HepG2 (cell line): ENCODE measurements around the gene IFIT1B. TPM values are rescaled to one million over a fixed set of nuclear protein-coding genes. Genes with fewer than 3 reads are reported as not detected.

ENCODE experiments used
- FIP1L1 ChIP-seq: fragments of 200-400 bp; formaldehyde crosslinking; IDR thresholded peaks from 2 replicates; pipeline ENCODE4 v1.6.1; 2018; ENCODE audit warnings: low read depth, mild to moderate bottlenecking, low read length, moderate library complexity, borderline replicate concordance; ENCODE audit not compliant: insufficient read depth
- GABPB1 ChIP-seq: IDR thresholded peaks from 2 replicates; pipeline ENCODE4 v1.6.1; 2016; ENCODE audit warnings: mild to moderate bottlenecking, missing genetic modification reagents, moderate library complexity, missing compliant biosample characterization
- HMGXB3 ChIP-seq: sonication (generic); formaldehyde crosslinking; IDR thresholded peaks from 2 replicates; pipeline ENCODE4 v1.4.0; 2020; ENCODE audit warnings: missing genetic modification reagents, borderline replicate concordance
- KMT2A ChIP-seq: sonication (generic); formaldehyde crosslinking; IDR thresholded peaks from 2 replicates; pipeline ENCODE4 v1.4.0; 2020; ENCODE audit warnings: missing genetic modification reagents
- MATR3 ChIP-seq: sonication (generic); formaldehyde crosslinking; IDR thresholded peaks from 2 replicates; pipeline ENCODE4 v1.4.0; 2020; ENCODE audit warnings: missing genetic modification reagents
- NPAS2 ChIP-seq: sonication (generic); formaldehyde crosslinking; IDR thresholded peaks from 2 replicates; pipeline ENCODE4 v1.8.0; 2022; ENCODE audit warnings: mild to moderate bottlenecking, missing genetic modification reagents, borderline replicate concordance
- PTBP1 ChIP-seq: fragments of 200-400 bp; formaldehyde crosslinking; IDR thresholded peaks from 2 replicates; pipeline ENCODE4 v1.6.1; 2018; ENCODE audit warnings: low read length, low read depth; ENCODE audit not compliant: poor library complexity, severe bottlenecking
- RXRA ChIP-seq: sonication (generic); formaldehyde crosslinking; IDR thresholded peaks from 2 replicates; pipeline ENCODE4 v1.5.1; 2020; ENCODE audit warnings: missing genetic modification reagents
- TCF7L2 ChIP-seq: IDR thresholded peaks from 2 replicates; pipeline ENCODE4 v1.6.1; 2011; ENCODE audit warnings: mild to moderate bottlenecking, low read depth, low read length, moderate library complexity
- ZBTB7A ChIP-seq: sonication (generic); formaldehyde crosslinking; IDR thresholded peaks from 2 replicates; pipeline ENCODE4 v1.8.0; 2022; ENCODE audit warnings: mild to moderate bottlenecking, missing genetic modification reagents
- ZMAT5 ChIP-seq: sonication (generic); formaldehyde crosslinking; IDR thresholded peaks from 2 replicates; pipeline ENCODE4 v1.5.0; 2020; ENCODE audit warnings: mild to moderate bottlenecking, low read depth, missing genetic modification reagents, borderline replicate concordance
- ZNF251 ChIP-seq: sonication (generic); formaldehyde crosslinking; IDR thresholded peaks from 2 replicates; pipeline ENCODE4 v1.9.0; 2021; ENCODE audit warnings: mild to moderate bottlenecking, missing genetic modification reagents
- ZNF382 ChIP-seq: sonication (generic); formaldehyde crosslinking; IDR thresholded peaks from 2 replicates; pipeline ENCODE4 v1.5.0; 2020; ENCODE audit warnings: missing genetic modification reagents, mild to moderate bottlenecking, borderline replicate concordance
- ZZZ3 ChIP-seq: sonication (generic); formaldehyde crosslinking; IDR thresholded peaks from 2 replicates; pipeline ENCODE4 v1.4.0; 2020; ENCODE audit warnings: missing genetic modification reagents, mild to moderate bottlenecking, borderline replicate concordance
- polyA plus RNA-seq, 8 experiments: library from polyadenylated mRNA; depleted of rRNA in 3 of 8; stranded (reverse) in 7 of 8; unstranded in 1 of 8; fragments of >200 nt; fragmentation: Illumina TruSeq in 4 of 8; extraction: Trizol in 4 of 8; gene quantifications; 2 replicates each; pipeline versions ENCODE4 v1.2.1 to v1.2.3, GENCODE V29; 2011 to 2016; ENCODE audit warnings: low read depth in 4 of 8, missing spikeins in 1 of 8, mixed read lengths in 1 of 8; ENCODE audit not compliant: insufficient read depth in 1 of 8
- total RNA-seq, 5 experiments: library from RNA; depleted of rRNA; stranded (reverse); fragments of >200 nt; fragmentation: Illumina TruSeq; extraction: Trizol; gene quantifications; 2 replicates each; pipeline ENCODE4 v1.2.3, GENCODE V29; 2016; ENCODE audit warnings: low read depth in 1 of 5
- TF ChIP-seq, protein P1 (sequence below): sonication (generic); formaldehyde crosslinking; conservative IDR thresholded peaks from 2 replicates; pipeline ENCODE4 v1.4.0; 2020; ENCODE audit warnings: missing genetic modification reagents
- TF ChIP-seq, protein P2 (sequence below): sonication (generic); formaldehyde crosslinking; IDR thresholded peaks from 2 replicates; pipeline ENCODE4 v1.5.1; 2020; ENCODE audit warnings: mild to moderate bottlenecking, missing genetic modification reagents

The IFIT1B gene
- total and polyA plus RNA-seq, 2 of the 13 experiments (the other 11 are each of a cell fraction or from before 2014, with no cell fraction given), result not detected

GRCh38 chr10:89373916-89374711 is 3.7 kb upstream of the IFIT1B start (continued):
- TF ChIP-seq, protein P1, sequence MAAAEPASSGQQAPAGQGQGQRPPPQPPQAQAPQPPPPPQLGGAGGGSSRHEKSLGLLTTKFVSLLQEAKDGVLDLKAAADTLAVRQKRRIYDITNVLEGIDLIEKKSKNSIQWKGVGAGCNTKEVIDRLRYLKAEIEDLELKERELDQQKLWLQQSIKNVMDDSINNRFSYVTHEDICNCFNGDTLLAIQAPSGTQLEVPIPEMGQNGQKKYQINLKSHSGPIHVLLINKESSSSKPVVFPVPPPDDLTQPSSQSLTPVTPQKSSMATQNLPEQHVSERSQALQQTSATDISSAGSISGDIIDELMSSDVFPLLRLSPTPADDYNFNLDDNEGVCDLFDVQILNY (CRISPR knock-in tag), result no peak
- no peak for TF ChIP-seq ZNF382 (CRISPR knock-in tag)
- TF ChIP-seq NPAS2 (CRISPR knock-in tag), result no peak
- TF ChIP-seq FIP1L1, result no peak
- no peak for TF ChIP-seq ZBTB7A (CRISPR knock-in tag)
- TF ChIP-seq MATR3 (CRISPR knock-in tag), result no peak
- TF ChIP-seq, protein P2, sequence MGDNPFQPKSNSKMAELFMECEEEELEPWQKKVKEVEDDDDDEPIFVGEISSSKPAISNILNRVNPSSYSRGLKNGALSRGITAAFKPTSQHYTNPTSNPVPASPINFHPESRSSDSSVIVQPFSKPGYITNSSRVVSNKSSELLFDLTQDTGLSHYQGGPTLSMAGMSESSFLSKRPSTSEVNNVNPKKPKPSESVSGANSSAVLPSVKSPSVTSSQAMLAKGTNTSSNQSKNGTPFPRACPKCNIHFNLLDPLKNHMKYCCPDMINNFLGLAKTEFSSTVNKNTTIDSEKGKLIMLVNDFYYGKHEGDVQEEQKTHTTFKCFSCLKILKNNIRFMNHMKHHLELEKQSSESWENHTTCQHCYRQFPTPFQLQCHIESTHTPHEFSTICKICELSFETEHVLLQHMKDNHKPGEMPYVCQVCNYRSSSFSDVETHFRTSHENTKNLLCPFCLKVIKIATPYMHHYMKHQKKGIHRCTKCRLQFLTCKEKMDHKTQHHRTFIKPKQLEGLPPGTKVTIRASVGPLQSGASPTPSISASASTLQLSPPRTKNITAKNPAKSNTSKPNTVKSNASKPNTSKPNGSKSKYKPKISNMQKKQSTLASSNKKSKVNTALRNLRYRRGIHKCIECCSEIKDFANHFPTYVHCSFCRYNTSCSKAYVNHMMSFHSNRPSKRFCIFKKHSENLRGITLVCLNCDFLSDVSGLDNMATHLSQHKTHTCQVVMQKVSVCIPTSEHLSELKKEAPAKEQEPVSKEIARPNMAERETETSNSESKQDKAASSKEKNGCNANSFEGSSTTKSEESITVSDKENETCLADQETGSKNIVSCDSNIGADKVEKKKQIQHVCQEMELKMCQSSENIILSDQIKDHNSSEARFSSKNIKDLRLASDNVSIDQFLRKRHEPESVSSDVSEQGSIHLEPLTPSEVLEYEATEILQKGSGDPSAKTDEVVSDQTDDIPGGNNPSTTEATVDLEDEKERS (CRISPR knock-in tag), result no peak
- no peak; the same call in 1 of the 2 replicates for TF ChIP-seq KMT2A (CRISPR knock-in tag)
- TF ChIP-seq RXRA, result peak; percentile 53; the same call in 1 of the 2 replicates
- no peak for TF ChIP-seq ZZZ3 (CRISPR knock-in tag)
- no peak for TF ChIP-seq TCF7L2
- TF ChIP-seq GABPB1 (CRISPR knock-in tag), result no peak
- TF ChIP-seq PTBP1, result no peak
- TF ChIP-seq ZNF251, result no peak
- TF ChIP-seq HMGXB3, result peak; percentile 74; the same call in 1 of the 2 replicates
- TF ChIP-seq ZMAT5 (CRISPR knock-in tag), result no peak
